HG03064 (cell line): Measurements from ENCODE around the gene LHFPL2.

Experiments used
- ATAC-seq: cut with Tn5 transposase; IDR thresholded peaks from one replicate; pipeline ENCODE4 v1.9.1; 2021; ENCODE audit warnings: low read depth; ENCODE audit not compliant: unreplicated experiment

The LHFPL2 gene

DNA sequence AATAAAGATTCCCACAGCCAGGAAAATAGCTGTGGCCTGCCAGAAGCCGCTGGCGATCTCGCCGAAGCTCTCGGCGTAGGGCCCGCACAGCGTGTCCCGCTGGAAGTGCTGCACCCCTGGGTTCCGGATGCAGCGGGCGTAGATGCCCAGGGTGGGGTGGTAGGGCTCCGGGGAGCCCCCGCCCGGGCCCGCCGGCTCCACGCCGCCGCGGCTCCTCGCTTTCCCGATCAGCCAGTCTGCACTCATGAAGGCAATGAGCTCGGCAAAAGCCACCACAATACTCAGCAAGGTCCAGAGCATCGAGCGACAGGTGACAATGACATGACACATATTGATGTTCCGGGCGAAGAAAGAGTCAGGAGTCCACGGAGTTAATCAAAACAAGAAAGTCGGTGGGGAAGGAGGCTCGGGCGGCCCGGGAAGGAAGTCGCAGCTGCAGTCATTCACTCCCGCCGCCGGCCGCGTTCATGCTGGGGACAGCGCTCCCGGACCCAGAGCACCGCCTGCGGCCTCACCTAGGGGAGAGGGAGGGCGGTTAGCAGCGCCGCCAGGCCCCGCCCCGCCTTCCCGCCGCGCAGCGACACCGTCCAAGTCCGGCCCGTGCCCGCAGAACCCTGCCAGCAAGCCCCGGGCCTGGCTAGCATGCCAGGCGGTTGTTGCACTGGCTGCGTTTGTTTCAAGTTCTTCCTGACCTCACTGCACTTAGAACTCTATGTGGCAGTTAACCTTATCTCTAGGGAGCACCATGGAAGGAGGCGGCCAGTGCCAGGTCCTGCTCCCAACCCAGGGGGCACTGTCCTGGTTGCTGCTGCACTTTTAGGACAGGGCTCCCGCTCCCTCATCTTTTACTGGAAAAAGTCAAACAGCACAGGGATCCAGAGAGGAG, 138.4 kb downstream of the LHFPL2 start:
- ATAC-seq: no peak

DNA sequence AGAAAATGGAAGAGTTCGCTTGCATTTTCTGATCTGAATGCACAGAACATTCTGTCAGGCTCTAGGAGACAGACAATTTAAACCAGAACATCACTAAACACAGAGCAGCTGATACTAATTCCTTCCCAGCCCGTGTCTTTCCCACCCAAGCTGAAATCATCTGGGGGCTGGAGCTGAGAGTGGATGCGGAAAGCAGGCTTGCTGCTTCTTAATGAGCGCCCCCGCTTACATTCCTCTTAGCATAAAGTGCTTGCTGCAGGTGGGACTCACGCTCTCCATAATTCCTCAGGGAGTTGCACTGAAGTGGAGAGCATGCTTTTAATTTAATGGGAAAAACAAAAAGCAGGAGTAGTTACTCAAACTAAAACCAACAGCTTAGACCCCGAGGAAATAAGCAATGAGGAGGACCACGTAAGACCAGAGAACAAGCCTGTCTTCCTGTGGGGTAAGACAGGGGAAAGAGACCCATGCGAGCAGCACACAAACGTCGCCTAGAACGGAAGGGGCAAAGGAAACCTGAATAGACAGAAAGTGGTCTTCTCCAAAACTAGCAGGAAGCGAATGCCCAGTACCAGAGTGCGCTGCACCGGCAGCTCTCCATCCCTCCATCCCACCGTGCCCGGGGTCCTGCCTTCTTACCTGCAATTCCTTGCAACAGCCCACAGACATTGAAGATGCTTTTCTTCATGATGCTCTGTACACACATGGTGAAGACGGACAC, 139.3 kb downstream of the LHFPL2 start:
- no peak for ATAC-seq

DNA sequence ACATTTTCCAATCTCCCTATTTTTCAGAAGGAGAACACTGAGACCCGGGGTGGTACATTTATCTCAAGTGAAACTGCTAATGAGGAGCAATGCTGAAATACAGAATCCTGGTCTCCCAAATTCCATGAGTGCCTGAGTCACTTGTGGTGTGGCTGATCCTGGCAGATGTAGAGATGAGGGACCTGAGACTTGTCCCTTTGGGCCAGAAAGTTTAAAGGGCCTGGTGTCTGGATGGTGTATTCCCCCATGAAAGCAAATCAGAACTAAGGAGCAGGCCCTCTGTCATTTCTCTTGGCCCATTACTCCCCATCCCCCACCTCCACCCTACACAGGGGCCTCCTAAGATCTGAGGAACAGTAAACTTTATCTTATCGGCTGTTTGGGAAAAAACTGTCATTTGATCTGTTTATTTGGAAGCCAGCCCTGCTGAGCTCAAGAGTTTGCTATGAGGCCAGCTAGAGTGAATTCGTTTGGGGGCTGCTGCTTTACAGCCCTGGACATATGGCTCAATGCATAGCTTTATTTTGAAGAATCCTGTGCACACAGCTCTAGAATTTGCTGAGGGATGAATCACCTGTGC, 140.3 kb downstream of the LHFPL2 start:
- no peak for ATAC-seq

DNA sequence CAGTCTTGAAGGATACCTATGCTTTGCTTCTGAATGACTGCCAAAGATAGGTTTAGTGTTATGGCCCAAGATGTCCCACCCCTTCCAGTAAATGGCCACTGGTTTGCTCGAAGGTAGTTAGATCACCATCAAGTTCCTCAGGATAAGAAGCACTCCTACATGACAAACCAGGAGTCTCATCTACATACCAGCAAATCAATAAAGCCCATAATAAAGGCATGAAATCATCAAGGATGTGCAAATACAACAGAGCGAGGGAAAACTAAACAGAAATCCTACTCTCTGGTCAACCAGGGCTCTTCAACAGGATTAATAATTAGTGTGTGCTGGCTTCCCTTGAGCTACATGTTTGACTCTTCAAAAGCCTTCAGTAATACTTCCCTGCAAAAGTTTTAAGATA, 141.0 kb downstream of the LHFPL2 start:
- ATAC-seq: no peak

DNA sequence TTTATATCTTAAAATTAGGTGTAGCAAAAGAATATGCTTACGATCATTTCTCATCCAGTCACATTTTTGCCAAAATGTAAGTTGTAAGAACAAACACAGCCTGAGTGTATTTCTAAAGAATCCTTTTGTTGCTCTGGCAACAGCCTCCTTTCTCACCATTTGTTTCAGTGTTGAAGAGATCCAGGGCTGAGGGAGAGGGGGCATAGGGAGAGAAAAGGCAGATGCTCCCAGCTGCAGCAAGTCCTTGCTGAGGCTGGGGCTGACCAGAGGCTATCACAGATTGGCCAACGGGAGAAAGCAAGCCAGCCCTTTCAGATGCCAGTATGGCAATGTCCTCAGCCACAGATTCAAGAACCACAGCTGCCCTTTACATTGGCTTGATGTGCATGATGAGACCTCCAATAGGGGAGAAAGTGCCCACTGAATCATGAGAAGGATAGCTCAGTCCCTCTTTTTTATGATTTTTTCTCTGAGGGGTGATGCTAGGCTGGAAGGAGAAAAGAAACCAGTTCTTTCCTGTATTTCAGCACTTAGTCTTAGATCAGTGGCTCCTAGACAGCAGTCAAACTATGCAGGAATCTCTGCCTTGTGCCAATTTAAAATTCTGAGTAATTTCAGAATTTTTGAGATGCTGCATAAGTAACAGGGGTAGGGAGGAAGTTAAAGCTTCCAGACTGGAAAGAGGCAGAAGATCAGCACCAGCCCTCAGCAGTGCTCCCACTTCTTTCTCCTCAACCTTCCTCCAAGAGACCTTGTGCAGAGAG, 142.1 kb downstream of the LHFPL2 start:
- ATAC-seq: no peak

DNA sequence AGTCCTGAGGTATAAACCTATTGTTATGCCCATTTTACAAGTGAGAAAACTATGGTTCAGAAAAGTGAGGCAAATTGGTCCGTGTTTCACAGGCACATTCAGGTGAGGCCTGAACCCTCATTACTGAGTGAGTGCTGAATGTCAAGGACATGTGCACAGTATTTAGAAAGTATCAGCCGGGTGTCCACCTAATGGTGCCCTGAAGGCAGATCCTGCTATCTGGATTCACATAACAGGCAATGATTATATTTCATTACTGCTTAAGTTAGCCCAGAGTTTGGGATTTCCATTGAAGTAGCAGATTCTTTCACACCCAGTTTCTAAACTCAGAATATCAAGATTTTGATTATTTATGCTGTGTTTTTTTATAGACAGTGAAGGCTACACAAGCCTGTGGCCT, 142.7 kb downstream of the LHFPL2 start:
- no peak for ATAC-seq

DNA sequence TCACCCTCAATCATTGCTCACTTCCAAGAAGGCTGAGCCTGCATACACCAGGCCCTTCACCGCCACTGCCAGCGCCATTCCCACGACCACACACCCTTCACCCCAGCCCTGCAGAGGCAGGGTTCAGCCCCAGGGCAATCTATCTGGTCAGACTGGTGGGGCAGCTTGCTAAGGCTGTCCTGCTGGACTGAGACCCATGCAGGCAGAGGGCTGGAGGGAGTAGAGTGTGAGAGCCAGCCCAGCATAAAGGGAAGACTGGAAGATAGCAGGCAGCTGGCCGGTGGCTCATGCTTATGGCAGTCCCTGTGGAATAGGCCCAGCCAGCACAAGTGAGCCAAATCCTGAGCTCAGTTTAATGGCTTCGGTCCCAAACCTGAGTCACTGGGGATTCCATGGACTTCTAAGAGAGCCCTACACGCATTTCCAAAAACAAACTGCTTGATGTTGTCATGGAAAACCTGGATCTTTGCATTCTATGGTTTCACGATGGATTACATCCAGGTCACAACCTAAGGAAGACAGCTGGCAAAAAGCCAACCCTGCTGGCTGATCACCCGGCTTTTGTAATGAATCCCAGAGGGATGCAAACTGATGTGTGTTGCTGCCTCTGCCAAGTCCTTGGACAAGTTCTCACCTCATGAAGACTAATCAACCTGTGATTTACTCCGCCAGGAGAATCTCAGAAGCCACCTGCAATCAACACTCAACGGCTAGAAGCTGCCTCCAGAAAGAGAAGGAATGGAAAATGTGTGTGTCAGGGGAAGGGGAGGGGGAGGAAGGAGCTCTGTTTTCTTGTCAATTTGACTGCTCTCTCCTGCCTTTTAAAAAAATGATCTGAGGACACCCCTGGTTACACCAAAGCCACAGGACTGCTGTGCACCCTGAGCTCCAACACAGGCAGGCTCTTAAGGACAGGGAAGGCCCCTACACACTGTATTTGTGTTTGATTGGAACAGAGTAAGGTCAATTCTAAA, 143.6 kb downstream of the LHFPL2 start:
- no peak for ATAC-seq

DNA sequence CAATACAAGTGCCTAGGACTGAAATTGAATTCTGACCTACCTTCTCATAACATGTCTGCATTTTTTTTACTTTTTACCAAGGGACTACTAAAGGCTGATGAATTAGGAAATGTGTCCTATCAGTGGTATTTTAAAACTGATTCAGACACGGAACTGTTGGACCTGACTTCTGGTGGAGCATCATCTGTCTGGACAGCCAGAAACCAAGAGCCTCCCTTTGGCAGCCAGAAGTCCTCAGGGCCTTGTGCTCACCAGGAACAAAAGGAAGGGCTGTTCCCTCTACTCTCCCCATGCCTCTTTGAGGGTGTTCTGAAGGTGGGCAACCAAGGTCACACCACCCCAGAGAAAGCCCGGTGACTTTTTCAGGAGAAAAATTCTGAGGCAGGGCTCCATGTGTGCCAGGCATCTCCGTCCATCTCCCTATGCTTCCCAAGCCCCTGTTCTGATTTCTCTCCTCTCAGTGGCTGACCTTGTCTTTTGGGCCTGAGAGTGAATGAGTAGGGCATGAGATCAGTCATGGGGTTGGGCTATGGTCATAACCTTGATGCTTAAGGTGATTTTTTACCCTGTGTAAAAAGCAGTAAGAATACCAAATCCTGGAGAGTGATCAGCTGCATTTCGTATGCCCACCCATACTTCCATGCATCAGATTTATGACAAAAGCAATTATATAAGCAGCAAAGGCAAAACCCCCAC, 144.5 kb downstream of the LHFPL2 start:
- no peak for ATAC-seq

DNA sequence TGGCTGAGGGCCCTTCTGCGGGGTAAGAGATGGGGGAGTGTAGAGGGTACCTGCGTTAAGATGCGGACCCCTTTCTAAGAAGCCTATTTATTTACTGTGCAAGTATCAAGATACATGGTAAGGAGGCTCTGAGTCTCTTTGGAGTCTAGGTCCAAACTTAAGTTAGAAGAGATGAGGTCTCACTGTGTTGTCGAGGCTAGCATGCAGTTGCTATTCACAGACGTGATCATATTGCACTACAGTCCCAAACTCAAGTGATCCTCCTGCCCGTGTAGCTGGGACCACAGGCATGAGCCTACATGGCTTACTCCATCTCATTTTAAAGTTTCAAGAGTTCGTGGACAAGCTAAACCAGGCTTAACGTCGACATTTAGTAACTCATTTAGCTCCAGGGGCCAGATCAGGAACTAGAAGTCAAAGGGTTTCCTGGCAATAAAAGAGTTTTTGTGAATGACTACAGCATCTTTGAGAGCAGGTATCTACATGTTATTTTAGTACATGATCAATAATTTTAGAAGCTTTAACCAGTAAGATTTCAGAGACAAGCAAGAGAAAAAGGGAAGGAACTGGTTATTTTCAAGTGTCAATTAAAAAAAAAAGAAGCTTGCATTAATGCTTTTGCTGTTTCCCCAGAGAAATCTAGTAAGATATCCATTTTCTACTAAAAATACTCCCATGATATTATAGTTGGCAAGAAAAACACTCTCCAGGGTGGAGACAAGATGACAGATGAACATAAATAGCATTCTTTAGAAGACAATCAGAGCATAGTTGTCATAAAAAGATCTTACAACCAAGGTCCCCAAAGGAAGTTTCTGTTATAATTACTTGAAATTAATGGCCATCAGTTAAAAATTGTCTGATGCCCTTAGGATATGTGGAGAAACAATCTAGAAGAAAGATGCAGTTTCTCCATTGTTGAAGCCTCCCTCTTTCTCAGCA, 146.9 kb downstream of the LHFPL2 start:
- no peak for ATAC-seq

DNA sequence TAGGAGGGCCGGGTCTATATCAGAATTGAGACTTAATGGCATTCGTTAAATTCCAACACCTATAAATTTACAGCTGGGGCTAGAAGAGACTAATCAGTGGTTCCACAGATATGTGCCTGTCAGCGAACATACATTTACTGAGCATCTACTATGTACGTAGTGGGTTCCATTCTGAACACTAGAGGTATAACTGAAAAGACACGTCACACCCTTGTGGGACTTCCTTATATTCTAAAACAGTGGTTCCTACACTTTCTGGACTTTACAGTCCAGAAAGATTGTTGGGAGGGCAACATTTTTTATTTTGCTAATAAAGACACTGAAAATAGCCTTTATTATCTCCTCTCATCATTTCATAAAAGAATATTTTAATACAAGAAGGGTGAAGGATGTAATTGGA, 147.7 kb downstream of the LHFPL2 start:
- no peak for ATAC-seq

DNA sequence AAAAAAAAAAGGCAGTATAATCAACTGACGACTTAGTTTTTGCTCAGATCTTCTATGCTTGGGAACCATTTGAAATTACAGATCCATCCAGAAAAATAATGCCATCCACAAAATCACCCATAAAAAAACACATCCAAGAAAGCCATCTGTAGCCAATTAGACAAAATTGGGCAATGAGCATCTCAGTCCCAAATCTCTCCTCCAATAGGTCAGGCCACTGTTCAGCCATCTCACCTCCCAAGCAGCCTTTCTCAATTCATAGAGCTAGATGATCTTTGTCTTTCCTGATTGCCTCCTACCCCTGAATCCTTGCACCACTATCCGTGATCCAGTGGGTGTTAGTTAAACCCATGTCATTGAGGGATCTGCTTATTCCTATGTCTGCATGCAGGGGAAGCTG, 148.5 kb downstream of the LHFPL2 start:
- ATAC-seq: no peak

DNA sequence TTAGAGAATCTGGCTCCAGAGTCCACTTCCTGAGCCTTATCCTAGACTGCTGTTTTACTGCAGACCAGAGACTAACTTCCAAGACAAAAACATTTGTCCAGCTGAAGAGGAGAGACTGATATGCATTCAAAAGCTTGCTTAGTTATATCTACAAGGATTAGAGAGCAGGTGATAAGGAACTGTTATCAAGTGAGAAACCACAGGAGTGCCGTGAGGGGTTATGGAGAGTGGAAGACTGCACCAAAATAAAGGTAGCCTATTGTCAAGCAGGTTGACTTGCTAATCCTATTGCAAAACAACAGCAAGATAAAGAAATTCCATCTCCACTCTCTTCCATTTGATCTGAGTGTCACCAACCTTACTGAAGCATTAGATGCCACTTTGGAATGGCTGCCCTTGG, 149.1 kb downstream of the LHFPL2 start:
- ATAC-seq: no peak

DNA sequence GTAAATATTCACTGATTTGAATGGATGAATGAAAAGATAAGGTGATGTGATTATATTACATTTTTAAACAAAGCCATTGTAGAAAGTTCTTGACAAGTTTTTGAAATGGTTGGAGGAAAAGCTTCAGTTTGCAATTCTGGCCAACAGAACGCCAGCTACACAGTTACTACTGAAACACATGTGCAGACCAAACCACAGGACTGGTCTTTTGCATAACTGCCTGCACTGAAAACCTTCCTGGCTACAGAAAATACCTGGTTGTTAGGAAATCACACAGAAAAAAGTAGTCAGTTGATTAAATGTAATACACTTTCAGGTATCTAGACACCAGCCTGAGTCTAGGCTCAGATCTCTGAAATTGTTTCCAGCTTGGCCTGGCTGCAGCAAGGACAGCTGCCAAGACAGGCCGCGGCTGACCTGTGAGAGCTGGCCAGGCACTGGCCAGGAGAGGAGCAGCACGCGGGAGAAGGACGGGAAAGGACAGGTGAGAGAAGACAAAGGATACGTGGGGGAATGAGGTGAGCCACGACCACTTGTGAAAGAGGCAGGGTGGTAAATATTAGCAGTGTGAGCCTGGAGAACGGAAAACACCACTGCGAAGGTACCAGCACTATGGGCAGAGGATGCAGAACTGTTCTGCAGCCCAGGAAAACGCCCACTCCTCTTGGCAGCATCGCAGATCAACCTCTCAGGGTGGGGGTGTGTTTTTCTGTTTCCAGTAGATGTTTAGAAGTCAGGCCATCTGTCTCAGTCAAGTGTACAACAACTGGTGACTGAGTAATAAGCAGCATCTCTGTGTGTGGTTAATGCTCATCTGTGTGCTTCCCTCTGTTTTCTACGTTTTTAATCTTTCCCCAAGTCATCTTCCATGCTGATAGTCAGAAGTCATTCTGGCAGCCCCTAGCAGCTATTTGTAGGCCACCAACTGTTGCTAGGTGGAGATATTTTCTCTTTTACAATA, 150.7 kb downstream of the LHFPL2 start:
- ATAC-seq: no peak

DNA sequence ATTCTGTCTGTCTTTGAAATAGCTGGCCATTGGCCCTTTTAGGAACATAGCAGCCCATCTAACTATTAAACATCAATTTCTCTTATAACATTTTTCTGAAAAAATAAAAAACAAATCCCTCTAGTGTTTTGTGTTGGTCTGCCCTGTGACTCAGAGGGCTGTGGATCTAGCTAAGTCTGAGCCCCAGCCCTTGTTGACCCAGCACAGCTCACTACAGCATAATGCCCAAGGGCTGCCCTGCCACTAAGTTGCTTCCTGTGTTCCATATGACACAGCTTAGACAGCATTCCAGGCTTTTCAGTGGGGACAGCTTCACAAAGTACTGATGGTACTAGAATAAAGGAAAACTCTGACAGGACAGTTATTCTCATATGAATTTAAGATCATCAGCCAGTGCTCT, 152.2 kb downstream of the LHFPL2 start:
- no peak for ATAC-seq

DNA sequence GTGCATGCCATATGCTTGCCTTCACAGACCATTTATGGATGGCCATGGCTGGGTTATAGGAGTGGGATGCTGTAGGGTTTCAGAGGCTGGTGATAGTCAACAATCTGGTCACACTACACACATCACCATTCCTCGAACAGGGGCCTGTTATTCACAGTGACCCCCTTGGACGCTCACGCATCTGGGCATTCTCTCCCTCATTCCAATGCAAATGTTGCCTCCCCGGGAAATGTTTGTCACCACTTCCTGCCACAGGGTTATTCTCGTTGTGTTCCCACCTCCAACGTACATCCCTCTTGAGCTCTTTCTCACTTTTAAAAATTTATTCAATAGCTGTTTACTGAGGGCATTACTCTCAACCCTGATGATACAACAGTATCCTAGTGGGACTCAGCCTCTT, 152.8 kb downstream of the LHFPL2 start:
- ATAC-seq: no peak

DNA sequence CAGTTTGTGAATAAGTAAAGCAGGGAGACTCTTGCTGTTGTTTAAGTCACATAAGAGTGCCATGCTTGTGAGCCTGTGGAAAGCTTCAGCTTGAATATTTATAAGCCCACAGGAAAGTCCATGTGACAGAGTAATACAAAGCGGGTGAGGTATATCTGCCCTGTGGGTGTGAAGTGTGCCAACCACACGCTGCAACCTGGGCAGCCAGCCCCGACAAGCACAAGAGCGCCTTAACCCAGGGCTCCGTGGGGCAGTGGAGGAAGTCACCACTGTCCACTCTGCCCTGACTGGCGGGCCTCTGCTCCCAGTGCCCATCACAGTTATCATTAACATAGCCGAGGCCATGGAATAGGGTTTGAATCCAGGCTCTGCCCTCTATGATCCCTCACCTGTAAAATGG, 155.9 kb downstream of the LHFPL2 start:
- ATAC-seq: no peak

DNA sequence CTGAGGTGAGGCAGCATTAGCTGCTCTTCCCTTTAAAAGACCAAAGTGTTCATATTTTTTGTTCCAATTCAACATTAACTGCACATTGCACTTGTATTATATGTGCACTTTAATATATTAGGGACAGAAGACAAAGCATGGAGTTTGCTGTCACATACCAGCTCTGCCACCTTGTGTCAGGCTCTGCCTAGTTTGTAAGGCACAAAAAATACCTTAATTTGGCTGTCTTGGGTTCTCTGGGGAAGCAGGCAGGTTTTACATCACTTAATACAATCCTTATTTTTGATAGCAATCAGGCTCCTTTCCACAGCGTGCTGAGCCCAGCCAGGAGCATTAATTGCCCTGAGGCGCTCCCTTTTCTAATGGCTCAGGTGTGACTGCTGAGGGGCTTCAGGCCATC, 156.3 kb downstream of the LHFPL2 start:
- ATAC-seq: no peak
